ENCODE results near the gene USP20. TPM values are rescaled to one million over a fixed set of nuclear protein-coding genes. Genes with fewer than 3 reads are reported as not detected.

The USP20 gene
- polyA plus RNA-seq, 1 of the 3 experiments (the other 2 are of a cell fraction), result 22.5 TPM

GRCh38 chr9:129823542-129823934, 11.7 kb upstream of the USP20 start:
- Histone ChIP-seq H3K36me3 (replicated peaks in 1 of 2; ENCODE audit: control insufficient read depth in 1 of 2, insufficient read depth in 2 of 2, low read length in 1 of 2) (peaks cover 22 to 46% of the 10 kb centered on the region in 2 experiments), H3K4me3 (ENCODE audit: low read depth in 2 of 2, low read length in 1 of 2) (peak overlapping the region; percentile 65 to 76), H3K4me1 (ENCODE audit: control insufficient read depth in 1 of 2, insufficient read depth in 2 of 2, low read depth in 1 of 2, low read length in 1 of 2) (peaks cover 0 to 7% of the 10 kb centered on the region in 2 experiments; a peak in 1 of 4 replicates), H3K4me2 (peak overlapping the region; percentile 72; the same call in 1 of the 2 replicates), H3F3A (replicated peaks; ENCODE audit: insufficient read depth) (peaks cover 20% of the 10 kb centered on the region), H3K79me2 (ENCODE audit: insufficient read depth) (peaks cover 28% of the 10 kb centered on the region), H3K9me2 (no peaks in the 10 kb centered on the region), H3K27me3 (ENCODE audit: insufficient read depth) (no peaks in the 10 kb centered on the region), H3K9me3 (no peaks in the 10 kb centered on the region), H3K9ac (peak overlapping the region; percentile 89), H2AFZ (ENCODE audit: low read depth) (no peak overlapping the region), H3K27ac (ENCODE audit: low read depth in 2 of 2, low read length in 1 of 2) (peak overlapping the region; percentile 60 to 82; a peak in 3 of 4 replicates), H4K20me1 (ENCODE audit: insufficient read depth) (no peaks in the 10 kb centered on the region)
- DNase-seq, result peak; percentile 76
- CTCF ChIA-PET, result interaction anchor here (0.6 to 1.4 kb wide), 5 partner anchors 12 to 216 kb away, joined by 3 to 5 read pairs (median 3); no protein-coding TSS in a partner anchor
- POLR2A ChIA-PET, result no interaction called here
- no peak for TF ChIP-seq NRF1 (IDR thresholded peaks at IDR 0.05; ENCODE audit: low read depth, low read length)
- under 1% methylated on average over 12 of the region's 15 CpGs for WGBS (ENCODE audit: low lambda C conversion rate)

- H3K9me3 ChIP-seq, result no peaks in the 10 kb centered on the region
- peak within 1 kb of the TSS; percentile 94 for H2AFZ ChIP-seq (ENCODE audit: low read depth)
- no peaks in the 10 kb centered on the region for H3K9me2 ChIP-seq
- ChIA-PET CTCF (interaction anchor here (0.6 to 1.4 kb wide), 4 partner anchors 13 to 216 kb away, joined by 3 to 5 read pairs (median 4); no protein-coding TSS in a partner anchor), POLR2A (no interaction called here)
- DNase-seq, result peak; percentile 94
- no peaks in the 10 kb centered on the region for H4K20me1 ChIP-seq (ENCODE audit: insufficient read depth)
- 5% methylated on average over 27 of the region's 47 CpGs for WGBS (ENCODE audit: low lambda C conversion rate)
- peaks cover 28% of the 10 kb centered on the region for H3K79me2 ChIP-seq (ENCODE audit: insufficient read depth)
- H3K4me2 ChIP-seq, result peak within 1 kb of the TSS; percentile 95
- peaks cover 22 to 51% of the 10 kb centered on the region in 2 experiments for H3K36me3 ChIP-seq (replicated peaks in 1 of 2; ENCODE audit: control insufficient read depth in 1 of 2, insufficient read depth in 2 of 2, low read length in 1 of 2)
- H3K27ac ChIP-seq (ENCODE audit: low read depth in 2 of 2, low read length in 1 of 2), result peak within 1 kb of the TSS; percentile 60 to 82; a peak in 3 of 4 replicates
- H3K27me3 ChIP-seq (ENCODE audit: insufficient read depth), result no peaks in the 10 kb centered on the region
- peak within 1 kb of the TSS; percentile 89 for H3K9ac ChIP-seq
- H3K4me3 ChIP-seq (ENCODE audit: low read depth in 2 of 2, low read length in 1 of 2), result peak within 1 kb of the TSS; percentile 65 to 76
- peaks cover 0 to 7% of the 10 kb centered on the region in 2 experiments; a peak in 1 of 4 replicates for H3K4me1 ChIP-seq (ENCODE audit: control insufficient read depth in 1 of 2, insufficient read depth in 2 of 2, low read depth in 1 of 2, low read length in 1 of 2)
- peaks cover 20% of the 10 kb centered on the region for H3F3A ChIP-seq (replicated peaks; ENCODE audit: insufficient read depth)
- TF ChIP-seq EP300 (IDR thresholded peaks at IDR 0.05; ENCODE audit: borderline replicate concordance in 1 of 2, low read depth in 1 of 2, low read length in 1 of 2), result 0 out of 4 replicates have a peak, but pooled peaks of 1 of the 2 experiments have one; percentile 14
- 0 out of 2 replicates have a peak, but pooled peaks have one; percentile 15 for TF ChIP-seq PBX3 (IDR thresholded peaks at IDR 0.05)
- TF ChIP-seq MEF2A (IDR thresholded peaks at IDR 0.05; ENCODE audit: borderline replicate concordance, low read depth), result no peak
- peak; percentile 88 for TF ChIP-seq POLR2AphosphoS5 (IDR thresholded peaks at IDR 0.05; ENCODE audit: low read depth, low read length)
- no peak; the same call in 1 of the 2 replicates for TF ChIP-seq NFIC (IDR thresholded peaks at IDR 0.05; ENCODE audit: borderline replicate concordance)
- no peak for TF ChIP-seq FOSL2 (IDR thresholded peaks at IDR 0.05; ENCODE audit: borderline replicate concordance, low read depth)
- TF ChIP-seq JUND (IDR thresholded peaks at IDR 0.05), result no peak
- TF ChIP-seq MXI1 (IDR thresholded peaks at IDR 0.05; ENCODE audit: low read depth, low read length), result peak; percentile 97
- no peak for TF ChIP-seq FOXM1 (IDR thresholded peaks at IDR 0.05; ENCODE audit: low read depth)
- TF ChIP-seq ZBTB33 (IDR thresholded peaks at IDR 0.05; ENCODE audit: borderline replicate concordance, low read depth), result peak; percentile 96
- peak; percentile 96 for TF ChIP-seq SIN3A (IDR thresholded peaks at IDR 0.05; ENCODE audit: borderline replicate concordance, low read depth, low read length)
- TF ChIP-seq TAF1 (IDR thresholded peaks at IDR 0.05; ENCODE audit: borderline replicate concordance, low read depth, low read length), result peak; percentile 94
- TF ChIP-seq, protein P1, sequence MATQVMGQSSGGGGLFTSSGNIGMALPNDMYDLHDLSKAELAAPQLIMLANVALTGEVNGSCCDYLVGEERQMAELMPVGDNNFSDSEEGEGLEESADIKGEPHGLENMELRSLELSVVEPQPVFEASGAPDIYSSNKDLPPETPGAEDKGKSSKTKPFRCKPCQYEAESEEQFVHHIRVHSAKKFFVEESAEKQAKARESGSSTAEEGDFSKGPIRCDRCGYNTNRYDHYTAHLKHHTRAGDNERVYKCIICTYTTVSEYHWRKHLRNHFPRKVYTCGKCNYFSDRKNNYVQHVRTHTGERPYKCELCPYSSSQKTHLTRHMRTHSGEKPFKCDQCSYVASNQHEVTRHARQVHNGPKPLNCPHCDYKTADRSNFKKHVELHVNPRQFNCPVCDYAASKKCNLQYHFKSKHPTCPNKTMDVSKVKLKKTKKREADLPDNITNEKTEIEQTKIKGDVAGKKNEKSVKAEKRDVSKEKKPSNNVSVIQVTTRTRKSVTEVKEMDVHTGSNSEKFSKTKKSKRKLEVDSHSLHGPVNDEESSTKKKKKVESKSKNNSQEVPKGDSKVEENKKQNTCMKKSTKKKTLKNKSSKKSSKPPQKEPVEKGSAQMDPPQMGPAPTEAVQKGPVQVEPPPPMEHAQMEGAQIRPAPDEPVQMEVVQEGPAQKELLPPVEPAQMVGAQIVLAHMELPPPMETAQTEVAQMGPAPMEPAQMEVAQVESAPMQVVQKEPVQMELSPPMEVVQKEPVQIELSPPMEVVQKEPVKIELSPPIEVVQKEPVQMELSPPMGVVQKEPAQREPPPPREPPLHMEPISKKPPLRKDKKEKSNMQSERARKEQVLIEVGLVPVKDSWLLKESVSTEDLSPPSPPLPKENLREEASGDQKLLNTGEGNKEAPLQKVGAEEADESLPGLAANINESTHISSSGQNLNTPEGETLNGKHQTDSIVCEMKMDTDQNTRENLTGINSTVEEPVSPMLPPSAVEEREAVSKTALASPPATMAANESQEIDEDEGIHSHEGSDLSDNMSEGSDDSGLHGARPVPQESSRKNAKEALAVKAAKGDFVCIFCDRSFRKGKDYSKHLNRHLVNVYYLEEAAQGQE (IDR thresholded peaks at IDR 0.05; ENCODE audit: low read depth, low read length), result no peak
- no peak for TF ChIP-seq RFX5 (IDR thresholded peaks at IDR 0.05; ENCODE audit: low read length)
- peak; percentile 70; the same call in 1 of the 2 replicates for TF ChIP-seq RCOR1 (IDR thresholded peaks at IDR 0.05; ENCODE audit: low read length)
- peak; percentile 98 for TF ChIP-seq CHD2 (IDR thresholded peaks at IDR 0.05; ENCODE audit: low read length, partially characterized antibody)
- TF ChIP-seq GABPA (IDR thresholded peaks at IDR 0.05; ENCODE audit: low read depth), result peak; percentile 92
- TF ChIP-seq TCF12 (IDR thresholded peaks at IDR 0.05), result peak; percentile 60; the same call in 1 of the 2 replicates
- no peak for TF ChIP-seq EZH2phosphoT487 (IDR thresholded peaks at IDR 0.05; ENCODE audit: borderline replicate concordance, low read depth)
These were observed 11.2 kb upstream of the USP20 start, which contains the start of gene TOR1A for GRCh38 chr9:129823935-129824601. TSS of gene TOR1A (minus strand) at chr9:129824136. CDS start at chr9:129824085, 51 bp downstream.
